SU-DHL-6 (cell line): ENCODE data around the gene LRFN2.

Source experiments
- EZH2phosphoT487 ChIP-seq: fragments of 200-600 bp; sonication (generic), shearing (Covaris generic); conservative IDR thresholded peaks from 2 replicates; pipeline ENCODE4 v1.6.1; 2018; ENCODE audit warnings: mild to moderate bottlenecking, antibody characterized with exemption, low read length, moderate library complexity, mixed read lengths
- TF ChIP-seq, protein P1 (sequence below): fragments of 200-600 bp; sonication (generic); IDR thresholded peaks from one replicate; pipeline ENCODE4 v1.5.1; 2017; ENCODE audit warnings: antibody characterized with exemption, mild to moderate bottlenecking, low read length, moderate library complexity; ENCODE audit not compliant: insufficient read depth, poor library complexity, severe bottlenecking

GRCh38 chr6:40520678-40521077, 66.5 kb downstream of the LRFN2 start:
- TF ChIP-seq, protein P1, sequence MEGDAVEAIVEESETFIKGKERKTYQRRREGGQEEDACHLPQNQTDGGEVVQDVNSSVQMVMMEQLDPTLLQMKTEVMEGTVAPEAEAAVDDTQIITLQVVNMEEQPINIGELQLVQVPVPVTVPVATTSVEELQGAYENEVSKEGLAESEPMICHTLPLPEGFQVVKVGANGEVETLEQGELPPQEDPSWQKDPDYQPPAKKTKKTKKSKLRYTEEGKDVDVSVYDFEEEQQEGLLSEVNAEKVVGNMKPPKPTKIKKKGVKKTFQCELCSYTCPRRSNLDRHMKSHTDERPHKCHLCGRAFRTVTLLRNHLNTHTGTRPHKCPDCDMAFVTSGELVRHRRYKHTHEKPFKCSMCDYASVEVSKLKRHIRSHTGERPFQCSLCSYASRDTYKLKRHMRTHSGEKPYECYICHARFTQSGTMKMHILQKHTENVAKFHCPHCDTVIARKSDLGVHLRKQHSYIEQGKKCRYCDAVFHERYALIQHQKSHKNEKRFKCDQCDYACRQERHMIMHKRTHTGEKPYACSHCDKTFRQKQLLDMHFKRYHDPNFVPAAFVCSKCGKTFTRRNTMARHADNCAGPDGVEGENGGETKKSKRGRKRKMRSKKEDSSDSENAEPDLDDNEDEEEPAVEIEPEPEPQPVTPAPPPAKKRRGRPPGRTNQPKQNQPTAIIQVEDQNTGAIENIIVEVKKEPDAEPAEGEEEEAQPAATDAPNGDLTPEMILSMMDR = no peak
- no peak for TF ChIP-seq EZH2phosphoT487
